Esophagus muscularis mucosa (tissue), 4 donors: Measurements from ENCODE around the gene FSCN2. TPM values are rescaled to one million over a fixed set of nuclear protein-coding genes. Genes with fewer than 3 reads are reported as not detected.

Experiments
- DNase-seq: peaks from one replicate; pipeline ENCODE4 v3.0.0-alpha.2; 2017; ENCODE audit errors: extremely low spot score
- H3K27ac ChIP-seq, 4 donors: fragments of 200-600 bp; sonication (generic); replicated peaks in 1 of 4; 1 replicate in 3 of 4; 2 replicates in 1 of 4; pipeline ENCODE4 v1.5.1; 2016 to 2019; ENCODE audit warnings: mild to moderate bottlenecking in 1 of 4
- H3K27me3 ChIP-seq, 4 donors: fragments of 200-600 bp; sonication (generic); one replicate each; pipeline versions ENCODE4 v1.5.1 to v1.6.0; 2016 to 2019
- H3K36me3 ChIP-seq, 4 donors: fragments of 200-600 bp; sonication (generic); one replicate each; pipeline ENCODE4 v1.5.1; 2016 to 2019
- H3K4me1 ChIP-seq, 4 donors: fragments of 200-600 bp; sonication (generic); one replicate each; pipeline ENCODE4 v1.5.1; 2016 to 2019
- H3K4me3 ChIP-seq, 4 donors: fragments of 200-600 bp; sonication (generic); 1 replicate in 2 of 4; 2 replicates in 2 of 4; pipeline ENCODE4 v1.5.1; 2016 to 2019; ENCODE audit warnings: mild to moderate bottlenecking in 4 of 4, moderate library complexity in 1 of 4
- H3K9me3 ChIP-seq, 4 donors: fragments of 200-600 bp; sonication (generic); 1 replicate in 3 of 4; 2 replicates in 1 of 4; pipeline ENCODE4 v1.5.1; 2016 to 2019
- EP300 ChIP-seq: sonication (generic); formaldehyde crosslinking; IDR thresholded peaks from one replicate; pipeline ENCODE4 v1.6.1; 2017; ENCODE audit warnings: antibody characterized with exemption
- POLR2A ChIP-seq: fragments of 450-650 bp; IDR thresholded peaks from one replicate; pipeline ENCODE4 v1.6.1; 2017; ENCODE audit warnings: antibody characterized with exemption, moderate library complexity, mild to moderate bottlenecking, low read depth
- POLR2AphosphoS5 ChIP-seq, 2 donors: sonication (generic); formaldehyde crosslinking; IDR thresholded peaks; one replicate each; pipeline ENCODE4 v1.6.1; 2017; ENCODE audit warnings: antibody characterized with exemption in 2 of 2
- WGBS: methylation state at CpG from one replicate; pipeline ENCODE4 v1.1.5; 2018; 5-methylcytosine and 5-hydroxymethylcytosine counted together
- intact Hi-C: fragments of 100-400 bp; cut with DNase I; formaldehyde crosslinking; loops from one replicate; pipeline ENCODE4 v1.15.1; 2023
- total RNA-seq, 4 donors: library from RNA; depleted of rRNA; stranded (reverse); fragments of >200 nt; gene quantifications; one replicate each; pipeline versions ENCODE4 v1.1.0 to v1.2.1, GENCODE V29; 2016
- TF ChIP-seq, protein P1 (sequence below), 3 experiments: fragments of 200-600 bp in 2 of 3; fragments of 450-650 bp in 1 of 3; sonication (generic) in 2 of 3; IDR thresholded peaks; one replicate each; pipeline ENCODE4 v1.5.1; 2017 to 2019; ENCODE audit warnings: antibody characterized with exemption in 3 of 3, mild to moderate bottlenecking in 2 of 3, moderate library complexity in 1 of 3

The FSCN2 gene
- total RNA-seq, 4 donors from 2014 or later: 1.2 to 2.4 (median 1.7) TPM

DNA sequence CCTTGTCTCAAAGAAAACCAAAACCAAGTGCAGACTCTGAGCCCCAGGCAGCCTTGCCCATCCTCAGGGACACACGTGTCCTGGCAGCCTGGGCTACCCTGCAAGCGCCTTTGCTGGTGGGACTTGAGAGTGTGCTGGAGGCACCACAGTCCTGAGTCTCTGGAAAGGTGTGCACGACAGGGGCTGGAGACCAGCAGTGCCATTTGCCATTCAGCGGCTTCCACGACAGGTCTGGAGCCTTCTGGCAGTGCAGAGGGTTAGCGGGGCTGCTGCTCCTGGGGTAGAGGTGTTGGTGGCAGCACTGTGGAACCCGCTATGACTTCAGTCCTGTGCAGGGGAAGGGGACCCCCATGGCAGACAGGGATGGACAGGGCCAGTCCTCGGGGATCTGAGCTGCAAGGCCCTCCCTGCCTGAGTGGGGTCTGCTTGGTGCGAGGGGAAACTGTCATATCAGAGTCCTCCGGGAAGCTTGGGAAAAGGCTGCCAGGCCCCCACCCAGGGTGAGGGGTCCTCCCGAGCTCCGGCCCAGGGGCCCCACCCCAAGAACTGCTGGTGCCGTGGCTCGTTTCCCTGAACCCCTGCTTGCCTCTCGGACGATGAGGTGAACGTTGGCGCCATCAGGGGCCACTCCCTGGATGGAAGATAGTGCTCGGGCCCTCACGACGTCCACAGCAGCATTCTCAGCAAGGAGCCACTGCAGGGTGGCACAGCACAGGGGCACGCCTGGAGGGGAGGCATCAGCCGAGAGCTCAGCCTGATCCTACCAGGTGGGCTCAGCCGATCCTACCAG is 17.2 kb downstream of the FSCN2 start:
- TF ChIP-seq EP300 (no peak), POLR2A (no peak), POLR2AphosphoS5 (IDR thresholded peaks at IDR 0.05) (no peak)
- TF ChIP-seq, protein P1, sequence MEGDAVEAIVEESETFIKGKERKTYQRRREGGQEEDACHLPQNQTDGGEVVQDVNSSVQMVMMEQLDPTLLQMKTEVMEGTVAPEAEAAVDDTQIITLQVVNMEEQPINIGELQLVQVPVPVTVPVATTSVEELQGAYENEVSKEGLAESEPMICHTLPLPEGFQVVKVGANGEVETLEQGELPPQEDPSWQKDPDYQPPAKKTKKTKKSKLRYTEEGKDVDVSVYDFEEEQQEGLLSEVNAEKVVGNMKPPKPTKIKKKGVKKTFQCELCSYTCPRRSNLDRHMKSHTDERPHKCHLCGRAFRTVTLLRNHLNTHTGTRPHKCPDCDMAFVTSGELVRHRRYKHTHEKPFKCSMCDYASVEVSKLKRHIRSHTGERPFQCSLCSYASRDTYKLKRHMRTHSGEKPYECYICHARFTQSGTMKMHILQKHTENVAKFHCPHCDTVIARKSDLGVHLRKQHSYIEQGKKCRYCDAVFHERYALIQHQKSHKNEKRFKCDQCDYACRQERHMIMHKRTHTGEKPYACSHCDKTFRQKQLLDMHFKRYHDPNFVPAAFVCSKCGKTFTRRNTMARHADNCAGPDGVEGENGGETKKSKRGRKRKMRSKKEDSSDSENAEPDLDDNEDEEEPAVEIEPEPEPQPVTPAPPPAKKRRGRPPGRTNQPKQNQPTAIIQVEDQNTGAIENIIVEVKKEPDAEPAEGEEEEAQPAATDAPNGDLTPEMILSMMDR (IDR thresholded peaks at IDR 0.05): no peak
- Histone ChIP-seq H3K4me1 (peaks cover 0 to 11% (median 4%) of the 10 kb centered on the region in 4 donors), H3K27me3 (no peaks in the 10 kb centered on the region), H3K27ac (no peak overlapping the region), H3K36me3 (peaks cover 54 to 97% (median 96%) of the 10 kb centered on the region in 4 donors), H3K4me3 (no peak overlapping the region), H3K9me3 (no peaks in the 10 kb centered on the region)
- 84% methylated on average over 7 of the region's 24 CpGs for WGBS
- DNase-seq: no peak
- intact Hi-C loops: no loop called here

DNA sequence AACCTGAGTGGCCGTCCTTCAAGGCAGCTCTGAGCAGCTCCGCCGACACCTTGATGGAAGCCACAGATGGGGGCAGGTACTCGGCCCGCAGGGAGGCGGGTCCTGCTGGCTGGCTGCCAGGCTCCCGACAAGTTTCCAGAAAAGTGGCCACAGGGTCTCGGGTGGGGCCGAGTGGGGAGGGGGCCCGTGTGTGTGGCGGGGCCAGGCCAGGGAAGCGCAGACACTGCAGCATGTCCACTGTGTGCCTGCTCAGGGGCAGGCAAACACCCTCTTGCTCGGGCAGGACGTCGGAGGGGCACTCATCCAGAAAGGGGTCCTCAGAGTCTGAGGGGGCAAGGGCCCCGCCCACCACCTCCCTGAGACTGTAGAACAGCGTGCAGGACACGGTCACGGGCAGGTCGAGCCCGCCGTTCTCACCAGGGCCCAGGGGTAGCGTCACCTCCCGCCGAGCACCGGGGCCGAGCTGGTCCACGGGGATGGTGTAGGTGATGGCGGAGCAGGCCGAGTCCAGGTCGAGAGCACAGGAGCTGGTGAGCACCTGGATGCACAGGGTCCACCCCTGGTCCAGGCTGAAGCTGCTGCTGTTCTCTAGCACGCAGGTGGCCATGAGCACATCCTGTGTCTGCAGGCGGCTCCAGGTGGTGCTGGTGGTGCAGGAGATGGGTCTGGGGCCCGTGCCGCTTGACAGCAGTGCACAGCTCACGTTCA is 18.9 kb downstream of the FSCN2 start:
- H3K27ac ChIP-seq: no peak overlapping the region
- intact Hi-C loops: no loop called here
- peaks cover 11 to 25% (median 17%) of the 10 kb centered on the region in 4 donors for H3K4me1 ChIP-seq
- H3K27me3 ChIP-seq: no peaks in the 10 kb centered on the region
- no peak for DNase-seq
- no peaks in the 10 kb centered on the region for H3K9me3 ChIP-seq
- no peak for TF ChIP-seq POLR2A
- no peak for TF ChIP-seq EP300
- TF ChIP-seq POLR2AphosphoS5 (IDR thresholded peaks at IDR 0.05): no peak
- TF ChIP-seq, protein P1 (IDR thresholded peaks at IDR 0.05): no peak
- WGBS: 76% methylated on average over 18 of the region's 36 CpGs
- H3K4me3 ChIP-seq: no peak overlapping the region
- H3K36me3 ChIP-seq: peaks cover 46 to 88% (median 87%) of the 10 kb centered on the region in 4 donors

GRCh38 chr17:81547614-81547982 is 19.4 kb downstream of the FSCN2 start:
- no peak for DNase-seq
- no peaks in the 10 kb centered on the region for H3K27me3 ChIP-seq
- intact Hi-C loops: no loop called here
- H3K27ac ChIP-seq: no peak overlapping the region
- H3K9me3 ChIP-seq: no peaks in the 10 kb centered on the region
- TF ChIP-seq, protein P1 (IDR thresholded peaks at IDR 0.05): no peak
- TF ChIP-seq POLR2AphosphoS5 (IDR thresholded peaks at IDR 0.05) (no peak), EP300 (no peak), POLR2A (no peak)
- peaks cover 46 to 83% (median 82%) of the 10 kb centered on the region in 4 donors for H3K36me3 ChIP-seq
- WGBS: 87% methylated on average over 8 of the region's 14 CpGs
- H3K4me3 ChIP-seq: no peak overlapping the region
- H3K4me1 ChIP-seq: peaks cover 11 to 25% (median 17%) of the 10 kb centered on the region in 4 donors

GRCh38 chr17:81549031-81549557 is 20.9 kb downstream of the FSCN2 start:
- no peak for DNase-seq
- no peaks in the 10 kb centered on the region for H3K9me3 ChIP-seq
- H3K27ac ChIP-seq: no peak overlapping the region
- intact Hi-C loops: no loop called here
- H3K4me3 ChIP-seq: no peak overlapping the region
- TF ChIP-seq, protein P1 (IDR thresholded peaks at IDR 0.05): no peak
- TF ChIP-seq EP300: no peak
- no peak for TF ChIP-seq POLR2A
- TF ChIP-seq POLR2AphosphoS5 (IDR thresholded peaks at IDR 0.05): no peak
- WGBS: 86% methylated on average over 14 of the region's 16 CpGs
- no peaks in the 10 kb centered on the region for H3K27me3 ChIP-seq
- H3K4me1 ChIP-seq: peaks cover 23 to 40% (median 30%) of the 10 kb centered on the region in 4 donors
- H3K36me3 ChIP-seq: peaks cover 41 to 68% (median 67%) of the 10 kb centered on the region in 4 donors
